ENCODE data around the gene WDR33.

DNA sequence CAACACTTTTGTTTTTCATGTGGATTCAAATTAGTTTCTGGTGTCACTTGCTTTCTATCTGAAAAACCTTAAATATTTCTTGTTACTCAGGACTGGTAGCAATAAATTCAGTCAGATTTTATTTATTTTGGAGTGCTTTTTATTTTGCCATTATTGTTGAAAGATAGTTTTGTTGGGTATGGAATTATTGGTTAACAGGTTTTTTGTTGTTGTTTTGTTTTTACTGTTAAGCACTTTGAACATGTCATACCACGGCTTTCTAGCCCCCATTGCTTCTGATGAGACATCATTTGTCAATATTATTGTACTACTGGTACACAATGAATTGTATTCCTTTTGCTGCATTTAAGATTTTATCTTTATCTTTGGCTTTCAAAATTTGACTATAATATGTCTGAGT lies 122.6 kb downstream of the WDR33 start:
- TF ChIP-seq POLR2A (IDR thresholded peaks at IDR 0.05), result no peak
- TF ChIP-seq, protein P1, sequence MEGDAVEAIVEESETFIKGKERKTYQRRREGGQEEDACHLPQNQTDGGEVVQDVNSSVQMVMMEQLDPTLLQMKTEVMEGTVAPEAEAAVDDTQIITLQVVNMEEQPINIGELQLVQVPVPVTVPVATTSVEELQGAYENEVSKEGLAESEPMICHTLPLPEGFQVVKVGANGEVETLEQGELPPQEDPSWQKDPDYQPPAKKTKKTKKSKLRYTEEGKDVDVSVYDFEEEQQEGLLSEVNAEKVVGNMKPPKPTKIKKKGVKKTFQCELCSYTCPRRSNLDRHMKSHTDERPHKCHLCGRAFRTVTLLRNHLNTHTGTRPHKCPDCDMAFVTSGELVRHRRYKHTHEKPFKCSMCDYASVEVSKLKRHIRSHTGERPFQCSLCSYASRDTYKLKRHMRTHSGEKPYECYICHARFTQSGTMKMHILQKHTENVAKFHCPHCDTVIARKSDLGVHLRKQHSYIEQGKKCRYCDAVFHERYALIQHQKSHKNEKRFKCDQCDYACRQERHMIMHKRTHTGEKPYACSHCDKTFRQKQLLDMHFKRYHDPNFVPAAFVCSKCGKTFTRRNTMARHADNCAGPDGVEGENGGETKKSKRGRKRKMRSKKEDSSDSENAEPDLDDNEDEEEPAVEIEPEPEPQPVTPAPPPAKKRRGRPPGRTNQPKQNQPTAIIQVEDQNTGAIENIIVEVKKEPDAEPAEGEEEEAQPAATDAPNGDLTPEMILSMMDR (IDR thresholded peaks at IDR 0.05), result no peak
